ENCODE results near the gene RPS2. TPM values are rescaled to one million over a fixed set of nuclear protein-coding genes. Genes with fewer than 3 reads are reported as not detected.

Gene RPS2
- total and polyA plus RNA-seq, 2 donors (not counting 1 experiment from before 2014, with no cell fraction given): 3,261 to 6,138 TPM

- no peak for TF ChIP-seq CTCF (IDR thresholded peaks at IDR 0.05)
- no peak for TF ChIP-seq EZH2 (IDR thresholded peaks at IDR 0.05; ENCODE audit: borderline replicate concordance, insufficient read depth, low read depth, low read length, poor library complexity, severe bottlenecking)
- 98% methylated on average over 24 of the region's 28 CpGs for WGBS (ENCODE audit: insufficient coverage)
- H3K9me3 ChIP-seq (ENCODE audit: control extremely low read depth in 1 of 3, control insufficient read depth in 2 of 3, insufficient read depth in 1 of 3, low read length in 2 of 3): no peaks in the 10 kb centered on the region
- Mint-ChIP-seq H3K4me1 (peaks cover 10% of the 10 kb centered on the region), H3K27ac (no peak overlapping the region), H3K9me3 (ENCODE audit: insufficient read depth) (no peaks in the 10 kb centered on the region), H3K27me3 (no peaks in the 10 kb centered on the region), H3K4me3 (no peak overlapping the region)
- no peak for ATAC-seq (ENCODE audit: low read depth)
- intact Hi-C loops (cut with micrococcal nuclease): loop anchor here (10.0 kb wide), 1 partner anchor 55 kb away; the partner anchor contains the start of gene MSRB1
- no peak overlapping the region for H3K4me2 ChIP-seq (replicated peaks; ENCODE audit: low read depth, low read length, poor library complexity, severe bottlenecking)
- H3K4me1 ChIP-seq (ENCODE audit: control insufficient read depth in 2 of 2, insufficient read depth in 2 of 2, low read length in 2 of 2): peaks cover 6 to 11% of the 10 kb centered on the region in 2 donors
- CTCF ChIA-PET: interaction anchor here (1.1 kb wide), 1 partner anchor 501 kb away, joined by 3 read pairs; no protein-coding TSS in a partner anchor
- peaks cover 46% of the 10 kb centered on the region for H4K20me1 ChIP-seq (ENCODE audit: control insufficient read depth, insufficient read depth, low read length, poor library complexity, severe bottlenecking)
- H3K9ac ChIP-seq (ENCODE audit: low read length): no peak overlapping the region
- POLR2A ChIA-PET: interaction anchor here (0.5 kb wide), 1 partner anchor 156 kb away, joined by 4 read pairs; no protein-coding TSS in a partner anchor
- H3K27ac ChIP-seq (ENCODE audit: low read length in 2 of 2): no peak overlapping the region
- H3K79me2 ChIP-seq (ENCODE audit: control insufficient read depth, insufficient read depth, low read length): peaks cover 28% of the 10 kb centered on the region
- DNase-seq: no peak
- peaks cover 0 to 49% of the 10 kb centered on the region in 2 experiments for H3K36me3 ChIP-seq (replicated peaks in 1 of 2; ENCODE audit: control extremely low read depth in 1 of 2, control insufficient read depth in 1 of 2, extremely low read depth in 1 of 2, insufficient read depth in 2 of 2, low read length in 1 of 2)
- no peak overlapping the region for H2AFZ ChIP-seq (ENCODE audit: insufficient read depth, low read depth, low read length, poor library complexity, severe bottlenecking)
- no peak overlapping the region for H3K4me3 ChIP-seq (ENCODE audit: control extremely low read depth in 1 of 5, extremely low read depth in 1 of 5, insufficient read depth in 1 of 5, low read depth in 2 of 5, low read length in 4 of 5)
- H3K27me3 ChIP-seq (replicated peaks in 1 of 4; ENCODE audit: control extremely low read depth in 1 of 4, control insufficient read depth in 3 of 4, insufficient read depth in 4 of 4, low read length in 3 of 4): no peaks in the 10 kb centered on the region
These were observed 35.4 kb upstream of the RPS2 start for GRCh38 chr16:1999866-2000514.
